HG02678 (cell line): ENCODE results near the gene SKA1.
"Not testable (repeated sequence)": the region's sequence is repeated elsewhere in the genome, so short reads cannot be mapped to it uniquely, and the experiment has no call there.

Experiments
- ATAC-seq: cut with Tn5 transposase; IDR thresholded peaks from one replicate; pipeline ENCODE4 v1.9.1; 2021; ENCODE audit warnings: mild to moderate bottlenecking, moderate library complexity; ENCODE audit not compliant: unreplicated experiment

Gene SKA1

GRCh38 chr18:50393802-50394201 is 19.0 kb downstream of the SKA1 start:
- no peak for ATAC-seq

- no peak for ATAC-seq
Observed at GRCh38 chr18:50395093-50395492, 20.2 kb downstream of the SKA1 start.

GRCh38 chr18:50396005-50396660 is 21.3 kb downstream of the SKA1 start:
- ATAC-seq: no peak

GRCh38 chr18:50397023-50397422 is 22.2 kb downstream of the SKA1 start:
- no peak for ATAC-seq

- ATAC-seq: no peak
Observed at GRCh38 chr18:50398099-50398498, 23.3 kb downstream of the SKA1 start.

GRCh38 chr18:50398947-50399346 is 24.1 kb downstream of the SKA1 start:
- no peak for ATAC-seq

- no peak for ATAC-seq
Observed at GRCh38 chr18:50399582-50399981, 24.7 kb downstream of the SKA1 start.

GRCh38 chr18:50400438-50400837 is 25.6 kb downstream of the SKA1 start:
- ATAC-seq: not testable (repeated sequence)

- no peak for ATAC-seq
Observed at GRCh38 chr18:50401295-50401694, 26.4 kb downstream of the SKA1 start.

- no peak for ATAC-seq
Observed at GRCh38 chr18:50401888-50402287, 27.0 kb downstream of the SKA1 start.

- not testable (repeated sequence) for ATAC-seq
Observed at GRCh38 chr18:50404752-50405581, 30.1 kb downstream of the SKA1 start.

GRCh38 chr18:50405582-50406271 is 30.9 kb downstream of the SKA1 start:
- ATAC-seq: no peak

- ATAC-seq: no peak
Observed at GRCh38 chr18:50409236-50409635, 34.4 kb downstream of the SKA1 start.

GRCh38 chr18:50410008-50410407 is 35.2 kb downstream of the SKA1 start:
- ATAC-seq: no peak

GRCh38 chr18:50410894-50411293 is 36.0 kb downstream of the SKA1 start:
- no peak for ATAC-seq

GRCh38 chr18:50416832-50417231 is 42.0 kb downstream of the SKA1 start:
- not testable (repeated sequence) for ATAC-seq

GRCh38 chr18:50417705-50418104 is 42.9 kb downstream of the SKA1 start:
- not testable (repeated sequence) for ATAC-seq

- ATAC-seq: no peak
Observed at GRCh38 chr18:50418650-50419049, 43.8 kb downstream of the SKA1 start.

- ATAC-seq: no peak
Observed at GRCh38 chr18:50422286-50422898, 47.5 kb downstream of the SKA1 start.

GRCh38 chr18:50424877-50425690 is 50.2 kb downstream of the SKA1 start:
- no peak for ATAC-seq
